Measurements from ENCODE around the gene SKAP1. TPM values are rescaled to one million over a fixed set of nuclear protein-coding genes. Genes with fewer than 3 reads are reported as not detected.
"Not testable (repeated sequence)": the region's sequence is repeated elsewhere in the genome, so short reads cannot be mapped to it uniquely, and the experiment has no call there.

Gene SKAP1
- total RNA-seq, 1 donor from 2014 or later: 0.49 TPM

- H3K4me3 Mint-ChIP-seq: no peak overlapping the region
- DNase-seq (ENCODE audit: low read depth, low spot score): no peak
- no peaks in the 10 kb centered on the region for H3K36me3 Mint-ChIP-seq (ENCODE audit: low read depth)
- TF ChIP-seq CTCF (conservative IDR thresholded peaks at IDR 0.05): no peak
- H3K4me1 Mint-ChIP-seq: no peaks in the 10 kb centered on the region
- no peaks in the 10 kb centered on the region for H3K9me3 Mint-ChIP-seq
- no peak overlapping the region for H3K27ac Mint-ChIP-seq (ENCODE audit: unreplicated experiment)
- H3K27me3 Mint-ChIP-seq (ENCODE audit: low read depth): peaks cover 83% of the 10 kb centered on the region
Measured at GRCh38 chr17:48211787-48212186, 218.2 kb downstream of the SKAP1 start.

- Mint-ChIP-seq H3K27ac (ENCODE audit: unreplicated experiment) (no peak overlapping the region), H3K4me3 (no peak overlapping the region), H3K9me3 (no peaks in the 10 kb centered on the region), H3K36me3 (ENCODE audit: low read depth) (no peaks in the 10 kb centered on the region), H3K27me3 (ENCODE audit: low read depth) (peaks cover 77% of the 10 kb centered on the region), H3K4me1 (no peaks in the 10 kb centered on the region)
- no peak for TF ChIP-seq CTCF (conservative IDR thresholded peaks at IDR 0.05)
- DNase-seq (ENCODE audit: low read depth, low spot score): no peak
Measured at GRCh38 chr17:48211011-48211410, 219.0 kb downstream of the SKAP1 start.

- peaks cover 77% of the 10 kb centered on the region for H3K27me3 Mint-ChIP-seq (ENCODE audit: low read depth)
- no peaks in the 10 kb centered on the region for H3K9me3 Mint-ChIP-seq
- DNase-seq (ENCODE audit: low read depth, low spot score): no peak
- no peak overlapping the region for H3K4me3 Mint-ChIP-seq
- TF ChIP-seq CTCF (conservative IDR thresholded peaks at IDR 0.05): no peak
- H3K36me3 Mint-ChIP-seq (ENCODE audit: low read depth): no peaks in the 10 kb centered on the region
- no peaks in the 10 kb centered on the region for H3K4me1 Mint-ChIP-seq
- no peak overlapping the region for H3K27ac Mint-ChIP-seq (ENCODE audit: unreplicated experiment)
Measured at GRCh38 chr17:48209973-48210372, 220.0 kb downstream of the SKAP1 start.

GRCh38 chr17:48207776-48208544, 222.1 kb downstream of the SKAP1 start:
- H3K4me1 Mint-ChIP-seq: no peaks in the 10 kb centered on the region
- peaks cover 81% of the 10 kb centered on the region for H3K27me3 Mint-ChIP-seq (ENCODE audit: low read depth)
- no peaks in the 10 kb centered on the region for H3K9me3 Mint-ChIP-seq
- no peak for TF ChIP-seq CTCF (conservative IDR thresholded peaks at IDR 0.05)
- DNase-seq (ENCODE audit: low read depth, low spot score): no peak
- no peak overlapping the region for H3K4me3 Mint-ChIP-seq
- H3K36me3 Mint-ChIP-seq (ENCODE audit: low read depth): no peaks in the 10 kb centered on the region
- H3K27ac Mint-ChIP-seq (ENCODE audit: unreplicated experiment): no peak overlapping the region

- H3K27me3 Mint-ChIP-seq (ENCODE audit: low read depth): peaks cover 80% of the 10 kb centered on the region
- not testable (repeated sequence) for H3K4me3 Mint-ChIP-seq; H3K9me3 Mint-ChIP-seq; H3K27ac Mint-ChIP-seq (ENCODE audit: unreplicated experiment); H3K36me3 Mint-ChIP-seq (ENCODE audit: low read depth); H3K4me1 Mint-ChIP-seq; DNase-seq (ENCODE audit: low read depth, low spot score)
Measured at GRCh38 chr17:48207036-48207435, 223.0 kb downstream of the SKAP1 start.

- no peak for TF ChIP-seq CTCF (conservative IDR thresholded peaks at IDR 0.05)
- Mint-ChIP-seq H3K27ac (ENCODE audit: unreplicated experiment) (no peak overlapping the region), H3K36me3 (ENCODE audit: low read depth) (no peaks in the 10 kb centered on the region), H3K27me3 (ENCODE audit: low read depth) (peaks cover 78% of the 10 kb centered on the region), H3K9me3 (no peaks in the 10 kb centered on the region), H3K4me3 (no peak overlapping the region), H3K4me1 (no peaks in the 10 kb centered on the region)
- DNase-seq (ENCODE audit: low read depth, low spot score): no peak
Measured at GRCh38 chr17:48202959-48203358, 227.1 kb downstream of the SKAP1 start.

Measured in neural crest cell (in vitro differentiated cells).